Measurements from ENCODE around the gene GPR85.
"Not testable (repeated sequence)": the region's sequence is repeated elsewhere in the genome, so short reads cannot be mapped to it uniquely, and the experiment has no call there.

The GPR85 gene, protein sequence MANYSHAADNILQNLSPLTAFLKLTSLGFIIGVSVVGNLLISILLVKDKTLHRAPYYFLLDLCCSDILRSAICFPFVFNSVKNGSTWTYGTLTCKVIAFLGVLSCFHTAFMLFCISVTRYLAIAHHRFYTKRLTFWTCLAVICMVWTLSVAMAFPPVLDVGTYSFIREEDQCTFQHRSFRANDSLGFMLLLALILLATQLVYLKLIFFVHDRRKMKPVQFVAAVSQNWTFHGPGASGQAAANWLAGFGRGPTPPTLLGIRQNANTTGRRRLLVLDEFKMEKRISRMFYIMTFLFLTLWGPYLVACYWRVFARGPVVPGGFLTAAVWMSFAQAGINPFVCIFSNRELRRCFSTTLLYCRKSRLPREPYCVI

DNA sequence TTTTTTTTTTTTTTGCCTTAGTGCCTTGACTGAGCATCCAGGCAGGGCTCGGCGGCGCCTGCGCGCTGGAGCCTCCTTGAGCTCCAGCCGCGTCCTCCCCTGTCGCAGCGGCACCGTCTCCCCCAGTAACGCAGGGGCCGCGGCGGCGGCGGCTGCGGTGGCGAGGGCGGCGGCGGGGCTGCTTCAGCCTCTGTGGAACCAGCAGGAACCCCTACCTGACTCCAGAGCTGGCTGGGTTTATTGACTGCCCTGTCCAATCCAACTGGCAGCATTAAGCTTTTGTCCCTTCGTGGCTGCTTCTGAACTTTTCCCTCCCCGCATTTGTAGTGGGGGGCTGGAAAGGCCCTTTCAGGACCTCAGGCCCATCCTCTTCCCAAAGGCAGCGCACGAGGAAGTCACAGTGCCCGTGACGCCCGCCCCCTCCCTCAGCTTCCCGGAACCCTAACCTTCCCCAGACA lies at the start of gene GPR85:
Gene GPR85 (minus strand): TSS at position 397 of the 458 bp plus-strand sequence. CDS start 2,106 bp downstream, outside the sequence.
- Histone ChIP-seq H3K36me3 (ENCODE audit: insufficient read depth, low read length) (no peaks in the 10 kb centered on the region), H3K27me3 (ENCODE audit: insufficient read depth, low read length) (no peaks in the 10 kb centered on the region), H3K9me3 (ENCODE audit: low read length) (no peaks in the 10 kb centered on the region), H3K4me1 (ENCODE audit: insufficient read depth, low read length) (peaks cover 22% of the 10 kb centered on the region), H3K4me3 (ENCODE audit: low read length) (peak within 1 kb of the TSS; percentile 87), H2AFZ (ENCODE audit: low read depth, low read length) (peak within 1 kb of the TSS; percentile 97)

DNA sequence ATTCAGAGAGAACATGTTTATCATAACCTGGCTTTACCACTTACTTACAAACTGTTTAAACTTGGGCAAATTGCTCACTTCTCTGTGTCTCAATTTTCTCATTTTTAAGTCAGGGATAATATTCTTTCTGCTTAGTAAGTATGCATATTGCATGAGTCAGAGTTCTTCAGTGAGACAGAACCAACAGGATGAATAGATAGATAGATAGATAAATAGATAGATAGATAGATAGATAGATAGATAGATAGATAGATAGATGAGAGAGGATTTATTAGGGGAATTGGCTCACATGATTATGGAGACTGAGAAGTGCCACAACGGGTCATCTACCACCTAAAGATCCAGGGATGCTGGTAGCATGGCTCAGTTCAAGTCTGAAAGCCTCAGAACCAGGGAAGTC lies 47.4 kb upstream of the GPR85 start:
- H3K4me1 ChIP-seq (ENCODE audit: insufficient read depth, low read length): no peaks in the 10 kb centered on the region
- H3K9me3 ChIP-seq (ENCODE audit: low read length): no peaks in the 10 kb centered on the region
- no peaks in the 10 kb centered on the region for H3K36me3 ChIP-seq (ENCODE audit: insufficient read depth, low read length)
- H3K27me3 ChIP-seq (ENCODE audit: insufficient read depth, low read length): no peaks in the 10 kb centered on the region
- H2AFZ ChIP-seq (ENCODE audit: low read depth, low read length): no peak overlapping the region
- H3K4me3 ChIP-seq (ENCODE audit: low read length): no peak overlapping the region

DNA sequence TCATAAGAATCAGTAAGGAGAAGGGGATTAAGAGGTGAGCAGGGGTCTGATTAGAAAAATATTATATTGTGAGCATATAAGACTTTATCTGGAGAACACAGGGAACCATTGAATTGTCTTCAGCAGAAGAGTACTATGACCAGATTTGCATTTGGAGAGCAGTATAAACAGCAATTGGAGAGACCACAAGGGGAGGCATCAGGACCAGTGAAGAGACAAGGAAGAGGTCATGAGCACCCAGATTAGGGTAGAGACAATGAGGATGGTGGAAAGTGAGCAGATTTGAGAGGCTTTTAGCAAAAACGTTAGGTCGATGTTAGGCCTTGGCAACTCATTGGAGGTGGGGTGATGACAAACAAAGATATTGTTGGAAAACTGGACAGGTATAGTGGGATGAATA lies 44.7 kb upstream of the GPR85 start:
- Histone ChIP-seq H2AFZ (ENCODE audit: low read depth, low read length) (no peak overlapping the region), H3K9me3 (ENCODE audit: low read length) (no peaks in the 10 kb centered on the region), H3K4me3 (ENCODE audit: low read length) (no peak overlapping the region), H3K4me1 (ENCODE audit: insufficient read depth, low read length) (no peaks in the 10 kb centered on the region), H3K36me3 (ENCODE audit: insufficient read depth, low read length) (no peaks in the 10 kb centered on the region), H3K27me3 (ENCODE audit: insufficient read depth, low read length) (no peaks in the 10 kb centered on the region)

DNA sequence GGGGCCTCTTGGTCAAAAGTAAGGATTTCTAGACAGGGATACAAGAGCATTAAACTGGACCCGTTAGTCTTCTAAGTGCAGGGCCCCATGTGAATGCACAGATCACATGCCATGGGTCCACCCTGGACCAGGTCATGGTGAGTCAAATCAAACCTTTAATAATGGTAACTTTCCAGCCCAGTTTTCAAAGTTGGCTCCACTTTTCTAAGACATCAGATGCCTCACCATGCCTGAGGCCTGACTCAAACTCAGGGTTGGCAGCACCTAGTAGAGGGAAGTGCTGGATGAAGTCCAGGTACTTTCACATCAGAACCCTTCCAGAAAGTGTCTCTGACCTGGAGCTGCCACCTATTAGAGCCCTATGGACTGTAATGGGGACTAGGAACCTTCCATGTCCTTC lies 41.4 kb upstream of the GPR85 start:
- Histone ChIP-seq H2AFZ (ENCODE audit: low read depth, low read length) (no peak overlapping the region), H3K36me3 (ENCODE audit: insufficient read depth, low read length) (no peaks in the 10 kb centered on the region), H3K4me1 (ENCODE audit: insufficient read depth, low read length) (no peaks in the 10 kb centered on the region), H3K27me3 (ENCODE audit: insufficient read depth, low read length) (no peaks in the 10 kb centered on the region), H3K4me3 (ENCODE audit: low read length) (no peak overlapping the region), H3K9me3 (ENCODE audit: low read length) (no peaks in the 10 kb centered on the region)

DNA sequence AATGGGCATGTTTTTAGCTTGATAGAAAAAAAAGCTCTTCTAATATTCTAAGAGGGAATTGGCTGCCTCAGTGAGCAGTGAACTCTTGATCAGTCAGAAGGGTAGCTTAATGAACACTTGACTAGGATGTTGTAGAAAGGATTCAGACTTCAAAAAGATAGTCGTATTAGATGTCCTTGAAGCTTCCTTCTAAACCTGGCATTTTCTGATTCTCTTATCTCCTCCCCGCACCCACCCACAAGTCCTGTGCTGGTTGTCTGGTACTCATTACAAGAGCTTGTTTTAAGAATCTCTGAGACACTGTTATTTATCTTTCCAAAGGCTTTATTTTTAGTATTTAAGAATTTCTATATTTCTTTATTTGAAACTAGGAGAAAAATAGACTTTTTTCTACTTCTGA lies 39.1 kb upstream of the GPR85 start:
- H3K27me3 ChIP-seq (ENCODE audit: insufficient read depth, low read length): no peaks in the 10 kb centered on the region
- no peaks in the 10 kb centered on the region for H3K36me3 ChIP-seq (ENCODE audit: insufficient read depth, low read length)
- H3K9me3 ChIP-seq (ENCODE audit: low read length): no peaks in the 10 kb centered on the region
- H3K4me3 ChIP-seq (ENCODE audit: low read length): no peak overlapping the region
- no peak overlapping the region for H2AFZ ChIP-seq (ENCODE audit: low read depth, low read length)
- H3K4me1 ChIP-seq (ENCODE audit: insufficient read depth, low read length): no peaks in the 10 kb centered on the region

DNA sequence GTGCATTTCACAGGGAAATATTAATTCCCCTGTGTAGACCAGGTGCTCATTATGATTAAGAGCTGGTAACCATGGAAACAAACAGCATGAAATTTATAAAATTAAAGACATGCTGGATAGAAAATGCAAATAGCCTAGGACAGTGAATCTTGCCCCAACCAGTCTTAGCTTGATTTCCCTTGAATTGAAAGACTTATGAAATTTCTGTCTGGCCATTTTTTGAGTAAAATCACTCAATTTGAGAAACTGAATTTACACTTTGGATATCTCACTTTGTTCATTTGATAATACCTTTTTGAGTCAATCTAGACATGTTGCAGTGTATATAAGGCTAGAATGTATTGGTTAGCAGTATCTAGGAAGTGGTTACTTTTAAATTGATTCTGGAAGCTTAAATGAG lies 36.1 kb upstream of the GPR85 start:
- Histone ChIP-seq H2AFZ (ENCODE audit: low read depth, low read length) (no peak overlapping the region), H3K36me3 (ENCODE audit: insufficient read depth, low read length) (no peaks in the 10 kb centered on the region), H3K4me3 (ENCODE audit: low read length) (no peak overlapping the region), H3K4me1 (ENCODE audit: insufficient read depth, low read length) (peaks cover 3% of the 10 kb centered on the region), H3K27me3 (ENCODE audit: insufficient read depth, low read length) (no peaks in the 10 kb centered on the region), H3K9me3 (ENCODE audit: low read length) (no peaks in the 10 kb centered on the region)

DNA sequence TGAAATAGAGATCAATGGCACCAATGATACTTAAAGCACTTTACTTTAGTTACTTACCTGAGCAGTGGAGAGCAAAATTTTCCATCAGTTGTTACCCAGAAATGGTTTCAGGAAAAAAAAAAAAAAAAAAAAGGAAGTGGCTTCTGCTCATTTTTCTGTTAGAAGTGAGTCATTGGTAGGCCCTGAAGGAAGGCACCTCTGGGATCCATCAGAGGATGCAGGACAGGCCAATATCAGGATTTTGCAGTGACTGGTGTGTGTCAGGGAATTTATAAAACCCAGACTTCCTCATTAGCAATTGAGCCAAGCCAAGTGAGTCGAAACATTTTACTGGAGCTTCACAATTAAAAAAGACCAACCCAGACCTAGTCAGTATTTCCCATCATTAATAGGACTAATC lies 34.0 kb upstream of the GPR85 start:
- Histone ChIP-seq H3K9me3 (ENCODE audit: low read length) (no peaks in the 10 kb centered on the region), H3K27me3 (ENCODE audit: insufficient read depth, low read length) (no peaks in the 10 kb centered on the region), H3K4me3 (ENCODE audit: low read length) (no peak overlapping the region), H3K4me1 (ENCODE audit: insufficient read depth, low read length) (peaks cover 7% of the 10 kb centered on the region), H2AFZ (ENCODE audit: low read depth, low read length) (no peak overlapping the region), H3K36me3 (ENCODE audit: insufficient read depth, low read length) (peaks cover 9% of the 10 kb centered on the region)

DNA sequence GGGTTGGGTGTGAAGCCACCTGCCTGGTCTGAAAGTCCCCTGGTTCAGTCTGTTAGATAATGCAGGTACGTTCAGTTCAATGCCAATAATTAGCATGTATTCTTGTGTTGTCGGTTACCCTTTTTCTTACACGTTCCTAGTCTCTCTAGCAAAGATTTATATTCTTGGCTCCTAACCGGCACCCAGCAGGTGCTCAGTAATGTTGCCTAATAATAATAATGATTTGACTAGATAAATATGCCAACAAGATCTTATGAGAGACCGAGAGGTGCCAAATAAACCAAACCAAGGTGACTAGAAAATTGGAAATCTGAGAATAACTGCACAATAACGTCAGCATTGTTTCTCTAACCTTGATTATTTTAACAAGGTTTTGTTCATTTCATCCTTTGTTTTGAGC lies 32.8 kb upstream of the GPR85 start:
- no peak overlapping the region for H3K4me3 ChIP-seq (ENCODE audit: low read length)
- H3K9me3 ChIP-seq (ENCODE audit: low read length): no peaks in the 10 kb centered on the region
- H3K36me3 ChIP-seq (ENCODE audit: insufficient read depth, low read length): peaks cover 12% of the 10 kb centered on the region
- H3K4me1 ChIP-seq (ENCODE audit: insufficient read depth, low read length): peaks cover 7% of the 10 kb centered on the region
- H3K27me3 ChIP-seq (ENCODE audit: insufficient read depth, low read length): no peaks in the 10 kb centered on the region
- peak overlapping the region; percentile 85 for H2AFZ ChIP-seq (ENCODE audit: low read depth, low read length)

DNA sequence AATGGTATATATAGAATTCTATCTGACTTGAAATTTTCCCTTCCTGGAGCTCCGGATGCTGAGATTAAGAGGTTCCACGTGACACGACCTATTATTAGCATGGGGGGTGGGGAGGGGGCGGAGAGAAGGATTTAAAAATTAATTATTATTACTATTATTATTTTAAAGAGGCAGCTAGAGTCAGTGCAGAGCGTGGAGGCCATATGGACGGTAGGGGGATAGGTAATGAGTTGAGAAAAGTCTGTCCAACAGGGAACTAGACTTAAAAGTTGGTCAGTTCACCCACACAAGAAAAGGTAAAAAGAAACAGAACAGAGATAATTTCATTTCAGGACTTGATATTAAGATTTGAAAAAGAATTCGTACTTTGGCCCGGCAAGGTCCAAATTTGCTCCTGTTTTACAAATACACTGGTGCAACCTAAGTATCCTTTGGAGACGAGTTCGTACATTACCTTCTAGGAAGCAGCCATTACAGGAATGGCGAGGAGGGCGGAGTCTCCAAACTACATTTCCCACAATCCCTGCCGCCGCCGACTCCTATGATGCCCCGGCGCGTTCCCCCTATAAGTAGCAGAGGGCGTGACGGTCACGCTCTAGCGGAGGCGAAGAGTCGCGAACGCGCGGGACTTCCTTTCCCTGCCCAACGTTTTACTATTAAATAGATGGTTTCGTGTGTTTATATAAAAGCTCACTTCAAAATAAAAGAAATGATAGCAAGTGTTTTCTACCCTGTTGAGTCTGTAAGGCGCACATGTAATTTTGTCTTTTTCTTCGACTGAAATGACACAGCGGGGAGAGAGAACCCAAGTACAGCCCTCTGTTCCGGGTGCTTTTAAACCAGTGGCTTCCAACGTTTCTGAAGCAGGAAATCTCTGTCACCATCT lies 31.7 kb upstream of the GPR85 start, which contains the start of gene SMIM30:
Gene SMIM30 (minus strand): TSS at position 481 of the 886 bp plus-strand sequence. CDS start 976 bp downstream, outside the sequence.
- peaks cover 7% of the 10 kb centered on the region for H3K4me1 ChIP-seq (ENCODE audit: insufficient read depth, low read length)

DNA sequence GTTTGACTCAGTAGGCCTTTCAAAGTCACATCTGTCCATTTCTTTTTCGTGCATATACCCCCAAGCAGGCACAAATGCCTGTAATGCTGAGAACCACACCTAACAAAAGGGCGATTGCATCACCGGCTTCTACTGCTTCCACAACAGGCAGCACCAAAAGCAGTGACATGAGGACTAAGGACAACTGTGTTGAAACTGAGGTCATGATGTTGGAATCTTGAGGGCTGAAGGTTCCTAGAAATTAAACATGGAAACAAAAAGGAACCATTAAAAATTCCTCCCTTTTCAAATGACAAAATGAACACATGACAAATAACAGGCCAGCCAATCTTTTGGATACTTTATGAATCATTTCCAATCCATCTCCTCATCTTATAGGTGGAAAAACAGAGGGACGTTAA lies 30.7 kb upstream of the GPR85 start:
- Histone ChIP-seq H3K4me3 (ENCODE audit: low read length) (peak overlapping the region; percentile 88), H3K36me3 (ENCODE audit: insufficient read depth, low read length) (peaks cover 12% of the 10 kb centered on the region)
- not testable (repeated sequence) for H3K27me3 ChIP-seq (ENCODE audit: insufficient read depth, low read length); H3K9me3 ChIP-seq (ENCODE audit: low read length); H3K4me1 ChIP-seq (ENCODE audit: insufficient read depth, low read length); H2AFZ ChIP-seq (ENCODE audit: low read depth, low read length)

More for the DNA sequence above, 31.7 kb upstream of the GPR85 start, which contains the start of gene SMIM30:
- Histone ChIP-seq H3K36me3 (ENCODE audit: insufficient read depth, low read length) (peaks cover 12% of the 10 kb centered on the region), H3K4me3 (ENCODE audit: low read length) (peak within 1 kb of the TSS; percentile 88), H3K9me3 (ENCODE audit: low read length) (no peaks in the 10 kb centered on the region), H2AFZ (ENCODE audit: low read depth, low read length) (peak within 1 kb of the TSS; percentile 85), H3K27me3 (ENCODE audit: insufficient read depth, low read length) (no peaks in the 10 kb centered on the region)

DNA sequence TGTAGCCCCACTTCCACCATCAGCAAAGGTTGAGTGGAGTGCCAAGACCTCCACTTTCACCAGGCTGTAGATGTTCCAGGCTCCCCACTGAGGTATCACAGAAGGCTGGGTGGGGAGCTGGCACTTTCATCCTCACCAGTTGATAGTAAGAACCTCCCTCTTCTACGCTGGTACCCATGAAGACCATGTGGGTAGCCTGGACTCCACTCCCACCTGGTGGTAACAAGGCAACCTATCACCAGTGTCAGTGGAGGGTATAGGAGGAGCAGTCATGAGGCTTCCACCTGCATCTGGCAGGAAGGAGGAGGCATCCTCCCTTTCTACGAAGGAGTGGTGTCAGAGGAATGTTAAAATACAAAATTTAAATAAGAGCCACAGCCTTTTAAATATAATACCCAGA lies 27.3 kb upstream of the GPR85 start:
- Histone ChIP-seq H3K4me3 (ENCODE audit: low read length) (no peak overlapping the region), H3K36me3 (ENCODE audit: insufficient read depth, low read length) (peaks cover 12% of the 10 kb centered on the region), H2AFZ (ENCODE audit: low read depth, low read length) (no peak overlapping the region), H3K27me3 (ENCODE audit: insufficient read depth, low read length) (no peaks in the 10 kb centered on the region), H3K9me3 (ENCODE audit: low read length) (no peaks in the 10 kb centered on the region), H3K4me1 (ENCODE audit: insufficient read depth, low read length) (peaks cover 6% of the 10 kb centered on the region)

DNA sequence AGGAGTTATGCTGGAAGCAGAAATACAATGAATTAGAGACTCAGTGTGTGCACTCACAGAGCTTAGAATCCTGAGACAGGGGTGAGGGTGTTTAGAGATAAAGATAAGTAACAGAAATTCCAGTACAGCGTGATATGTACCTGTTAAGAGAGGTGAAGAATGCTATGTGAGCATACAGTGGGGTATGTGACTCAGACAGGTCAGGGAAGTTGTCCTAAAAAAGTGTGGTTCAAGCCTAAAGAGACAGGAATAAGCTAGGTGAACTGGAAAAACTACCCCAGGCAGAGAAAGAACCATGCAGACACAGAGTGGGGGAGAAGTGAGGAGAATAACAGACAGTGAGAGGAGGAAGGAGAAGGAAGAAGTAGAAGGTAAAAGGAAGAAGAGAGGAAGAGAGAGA lies 23.1 kb upstream of the GPR85 start:
- Histone ChIP-seq H3K4me1 (ENCODE audit: insufficient read depth, low read length) (no peaks in the 10 kb centered on the region), H3K4me3 (ENCODE audit: low read length) (no peak overlapping the region), H3K36me3 (ENCODE audit: insufficient read depth, low read length) (no peaks in the 10 kb centered on the region), H2AFZ (ENCODE audit: low read depth, low read length) (no peak overlapping the region), H3K27me3 (ENCODE audit: insufficient read depth, low read length) (no peaks in the 10 kb centered on the region), H3K9me3 (ENCODE audit: low read length) (no peaks in the 10 kb centered on the region)

DNA sequence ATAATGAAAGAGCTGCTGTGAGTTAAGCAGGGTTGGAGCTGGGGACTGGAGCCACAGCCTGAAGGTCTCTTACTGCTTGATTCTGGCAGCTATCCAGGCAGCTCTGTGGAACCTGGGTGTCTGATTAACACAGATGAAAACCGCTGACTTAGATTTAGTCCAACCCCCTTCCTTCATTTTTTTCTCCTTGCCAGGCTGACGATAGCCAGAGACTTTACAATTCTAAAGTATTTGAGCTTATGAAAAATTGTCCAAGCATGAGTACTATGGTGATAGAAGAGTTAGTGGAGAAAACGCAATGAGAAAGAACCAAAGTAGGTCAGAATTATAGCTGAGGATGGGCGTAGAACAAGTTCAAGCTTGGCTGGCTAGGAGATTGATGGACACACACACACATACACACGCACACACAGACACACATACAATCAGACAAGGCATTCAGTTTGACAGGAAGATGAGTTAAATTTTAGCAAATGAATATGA lies 13.5 kb upstream of the GPR85 start:
- no peak overlapping the region for H3K4me3 ChIP-seq (ENCODE audit: low read length)
- H3K27me3 ChIP-seq (ENCODE audit: insufficient read depth, low read length): no peaks in the 10 kb centered on the region
- H3K9me3 ChIP-seq (ENCODE audit: low read length): no peaks in the 10 kb centered on the region
- H3K4me1 ChIP-seq (ENCODE audit: insufficient read depth, low read length): no peaks in the 10 kb centered on the region
- H2AFZ ChIP-seq (ENCODE audit: low read depth, low read length): no peak overlapping the region
- no peaks in the 10 kb centered on the region for H3K36me3 ChIP-seq (ENCODE audit: insufficient read depth, low read length)
